Upper lobe of left lung (tissue), 6 donors: ENCODE data around the gene TMEM242. TPM values are rescaled to one million over a fixed set of nuclear protein-coding genes. Genes with fewer than 3 reads are reported as not detected.

Source experiments
- ATAC-seq, 2 donors: fragments of 200-7000 bp; cut with Tn5 transposase; one replicate each; pipeline ENCODE4 v1.9.1; 2022; ENCODE audit warnings: mild to moderate bottlenecking in 2 of 2, moderate library complexity in 2 of 2; ENCODE audit not compliant: low FRiP score in 2 of 2
- DNase-seq, 2 donors: peaks; one replicate each; pipeline ENCODE4 v3.0.0-alpha.2; 2019 to 2020
- H3K27ac ChIP-seq, 4 donors: fragments of 200-600 bp; sonication (generic); one replicate each; pipeline ENCODE4 v1.5.1; 2016 to 2019
- H3K27me3 ChIP-seq, 4 donors: fragments of 200-600 bp; sonication (generic); one replicate each; pipeline ENCODE4 v1.5.1; 2017 to 2019
- H3K36me3 ChIP-seq, 4 donors: fragments of 200-600 bp; sonication (generic); one replicate each; pipeline ENCODE4 v1.5.1; 2016 to 2019
- H3K4me1 ChIP-seq, 4 donors: fragments of 200-600 bp; sonication (generic); one replicate each; pipeline ENCODE4 v1.5.1; 2018 to 2019
- H3K4me3 ChIP-seq, 4 donors: fragments of 200-600 bp; sonication (generic); one replicate each; pipeline ENCODE4 v1.5.1; 2017 to 2019; ENCODE audit warnings: mild to moderate bottlenecking in 2 of 4, moderate library complexity in 1 of 4
- H3K9me3 ChIP-seq, 4 donors: fragments of 200-600 bp; sonication (generic); one replicate each; pipeline ENCODE4 v1.5.1; 2018 to 2019
- CTCF ChIP-seq, 6 experiments: fragments of 450-650 bp in 4 of 6; fragments of 200-600 bp in 2 of 6; sonication (generic) in 2 of 6; IDR thresholded peaks; one replicate each; pipeline ENCODE4 v1.5.1; 2016 to 2019; ENCODE audit warnings: antibody characterized with exemption in 6 of 6
- EP300 ChIP-seq, 4 donors: sonication (generic); formaldehyde crosslinking; IDR thresholded peaks; one replicate each; pipeline ENCODE4 v1.5.1; 2017; ENCODE audit warnings: antibody characterized with exemption in 4 of 4, control low read depth in 2 of 4
- POLR2A ChIP-seq, 4 donors: fragments of 450-650 bp; IDR thresholded peaks; one replicate each; pipeline ENCODE4 v1.5.1; 2016 to 2017; ENCODE audit warnings: antibody characterized with exemption in 4 of 4, mild to moderate bottlenecking in 2 of 4
- POLR2AphosphoS5 ChIP-seq, 2 donors: sonication (generic); formaldehyde crosslinking; IDR thresholded peaks; one replicate each; pipeline ENCODE4 v1.5.1; 2017; ENCODE audit warnings: antibody characterized with exemption in 2 of 2
- WGBS, 2 donors: methylation state at CpG; one replicate each; pipeline ENCODE4 v1.1.5; 2017 to 2018; 5-methylcytosine and 5-hydroxymethylcytosine counted together
- total RNA-seq, 6 donors: library from RNA; depleted of rRNA in 4 of 6; stranded (reverse); fragments of >200 nt in 4 of 6; gene quantifications; one replicate each; pipeline versions ENCODE4 v1.1.0 to v1.2.1, GENCODE V29; 2016 to 2021
- donor health status: DM: no; HTN: no; CAD: no; lungs with moderate emphysema.
- donor health status: DM: no; HTN: yes; CAD: no; lungs with severe emphysema.

TMEM242 gene
- total RNA-seq, 6 donors from 2014 or later, result 2.1 to 10.8 (median 6.5) TPM

GRCh38 chr6:157270308-157270707, 53.0 kb downstream of the TMEM242 start:
- Histone ChIP-seq H3K4me1 (peaks cover 7 to 20% (median 11%) of the 10 kb centered on the region in 4 donors), H3K36me3 (no peaks in the 10 kb centered on the region), H3K4me3 (no peak overlapping the region), H3K27ac (no peak overlapping the region), H3K9me3 (no peaks in the 10 kb centered on the region), H3K27me3 (no peaks in the 10 kb centered on the region)
- ATAC-seq (no peak), DNase-seq (no peak)
- TF ChIP-seq EP300 (IDR thresholded peaks at IDR 0.05) (no peak), POLR2A (IDR thresholded peaks at IDR 0.05) (no peak), CTCF (IDR thresholded peaks at IDR 0.05) (no peak), POLR2AphosphoS5 (IDR thresholded peaks at IDR 0.05) (no peak)
- 94 to 100% methylated on average over 1 of the region's 1 CpG for WGBS, 2 donors

- TF ChIP-seq POLR2AphosphoS5 (IDR thresholded peaks at IDR 0.05), result no peak
- TF ChIP-seq EP300 (IDR thresholded peaks at IDR 0.05), result no peak
- no peak for TF ChIP-seq POLR2A (IDR thresholded peaks at IDR 0.05)
- TF ChIP-seq CTCF (IDR thresholded peaks at IDR 0.05), result no peak
- Histone ChIP-seq H3K9me3 (no peaks in the 10 kb centered on the region), H3K4me1 (peaks cover 4 to 16% (median 10%) of the 10 kb centered on the region in 4 donors), H3K36me3 (no peaks in the 10 kb centered on the region), H3K4me3 (no peak overlapping the region), H3K27ac (peak overlapping the region in 3 of 4 donors; percentile 43 to 69 (median 61)), H3K27me3 (no peaks in the 10 kb centered on the region)
- ATAC-seq (peak in 1 of 2 donors; percentile 76), DNase-seq (peak in 1 of 2 donors; percentile 86)
- WGBS, 2 donors, result 50 to 51% methylated on average over 15 of the region's 16 CpGs
These were observed 54.0 kb downstream of the TMEM242 start for GRCh38 chr6:157269261-157269794.

GRCh38 chr6:157268835-157269234, 54.5 kb downstream of the TMEM242 start:
- Histone ChIP-seq H3K27me3 (no peaks in the 10 kb centered on the region), H3K4me3 (no peak overlapping the region), H3K9me3 (no peaks in the 10 kb centered on the region), H3K36me3 (no peaks in the 10 kb centered on the region), H3K27ac (peak overlapping the region in 2 of 4 donors; percentile 61 to 69), H3K4me1 (peaks cover 3 to 16% (median 8%) of the 10 kb centered on the region in 4 donors)
- ATAC-seq, result no peak
- 70 to 79% methylated on average over 6 of the region's 6 CpGs for WGBS, 2 donors
- TF ChIP-seq CTCF (IDR thresholded peaks at IDR 0.05), result no peak
- no peak for TF ChIP-seq POLR2A (IDR thresholded peaks at IDR 0.05)
- no peak for TF ChIP-seq POLR2AphosphoS5 (IDR thresholded peaks at IDR 0.05)
- TF ChIP-seq EP300 (IDR thresholded peaks at IDR 0.05), result no peak
- no peak for DNase-seq

GRCh38 chr6:157268396-157268795, 54.9 kb downstream of the TMEM242 start:
- WGBS, 2 donors, result 76 to 95% methylated on average over 3 to 6 of the region's 6 CpGs
- no peak for DNase-seq
- peaks cover 0 to 16% (median 7%) of the 10 kb centered on the region in 4 donors for H3K4me1 ChIP-seq

More at GRCh38 chr6:157268396-157268795, 54.9 kb downstream of the TMEM242 start:
- no peak for TF ChIP-seq EP300 (IDR thresholded peaks at IDR 0.05)
- TF ChIP-seq POLR2AphosphoS5 (IDR thresholded peaks at IDR 0.05), result no peak
- no peak for TF ChIP-seq CTCF (IDR thresholded peaks at IDR 0.05)
- TF ChIP-seq POLR2A (IDR thresholded peaks at IDR 0.05), result no peak
- Histone ChIP-seq H3K27me3 (no peaks in the 10 kb centered on the region), H3K27ac (peak overlapping the region in 2 of 4 donors; percentile 61 to 69), H3K4me3 (no peak overlapping the region), H3K36me3 (no peaks in the 10 kb centered on the region), H3K9me3 (no peaks in the 10 kb centered on the region)
- no peak for ATAC-seq
